CD14-positive monocyte (primary cell): ENCODE measurements around the gene VPS33A. TPM values are rescaled to one million over a fixed set of nuclear protein-coding genes. Genes with fewer than 3 reads are reported as not detected.

Source experiments
- DNase-seq, 3 donors: peaks; one replicate each; pipeline ENCODE4 v3.0.0-alpha.2; 2011 to 2022
- H2AFZ ChIP-seq: 2 replicates; pipeline ENCODE4 v1.6.0; 2012; ENCODE audit warnings: mild to moderate bottlenecking, low read depth, low read length, inconsistent platforms; ENCODE audit not compliant: insufficient read depth, poor library complexity, severe bottlenecking
- H3K27ac ChIP-seq, 2 donors: 1 replicate in 1 of 2; 2 replicates in 1 of 2; pipeline ENCODE4 v1.5.1; 2012 to 2013; ENCODE audit warnings: low read length in 2 of 2, control low read depth in 1 of 2, inconsistent platforms in 1 of 2, low read depth in 1 of 2, mild to moderate bottlenecking in 1 of 2
- H3K27me3 ChIP-seq, 2 donors: one replicate each; pipeline versions ENCODE4 v1.6.0 to v1.6.1; 2011 to 2013; ENCODE audit warnings: low read length in 2 of 2; ENCODE audit not compliant: control insufficient read depth in 2 of 2, insufficient read depth in 2 of 2
- H3K36me3 ChIP-seq, 2 donors: replicated peaks in 1 of 2; 1 replicate in 1 of 2; 2 replicates in 1 of 2; pipeline versions ENCODE4 v1.5.1 to v1.6.1; 2012 to 2013; ENCODE audit warnings: low read length in 2 of 2, control low read depth in 1 of 2, inconsistent platforms in 1 of 2, mild to moderate bottlenecking in 1 of 2; ENCODE audit not compliant: insufficient read depth in 2 of 2, control insufficient read depth in 1 of 2
- H3K4me1 ChIP-seq, 2 donors: 1 replicate in 1 of 2; 2 replicates in 1 of 2; pipeline versions ENCODE4 v1.5.1 to v1.6.1; 2012 to 2013; ENCODE audit warnings: low read length in 2 of 2, control low read depth in 1 of 2, inconsistent platforms in 1 of 2, mild to moderate bottlenecking in 1 of 2, moderate library complexity in 1 of 2; ENCODE audit not compliant: insufficient read depth in 2 of 2, control insufficient read depth in 1 of 2
- H3K4me2 ChIP-seq: replicated peaks from 2 replicates; pipeline ENCODE3; 2012; ENCODE audit warnings: low read length, moderate library complexity, mild to moderate bottlenecking; ENCODE audit not compliant: poor library complexity, severe bottlenecking; ENCODE audit errors: extremely low read depth
- H3K4me3 ChIP-seq, 3 experiments: fragments of 200-600 bp in 1 of 3; sonication (generic) in 1 of 3; replicated peaks in 1 of 3; 1 replicate in 2 of 3; 2 replicates in 1 of 3; pipeline ENCODE4 v1.5.1; 2011 to 2013; ENCODE audit warnings: low read length in 3 of 3, mild to moderate bottlenecking in 3 of 3, control low read depth in 2 of 3, low read depth in 2 of 3, inconsistent platforms in 1 of 3, moderate library complexity in 1 of 3
- H3K79me2 ChIP-seq: 2 replicates; pipeline ENCODE4 v1.6.0; 2012; ENCODE audit warnings: mild to moderate bottlenecking, control low read depth, inconsistent platforms, low read length, moderate library complexity; ENCODE audit not compliant: insufficient read depth
- H3K9ac ChIP-seq: 2 replicates; pipeline ENCODE4 v1.6.0; 2017; ENCODE audit warnings: low read length, mild to moderate bottlenecking; ENCODE audit not compliant: insufficient read depth, poor library complexity, severe bottlenecking
- H3K9me3 ChIP-seq, 2 donors: replicated peaks in 1 of 2; 1 replicate in 1 of 2; 2 replicates in 1 of 2; pipeline versions ENCODE4 v1.5.1 to v1.6.1; 2012 to 2013; ENCODE audit warnings: low read length in 2 of 2, control low read depth in 1 of 2; ENCODE audit not compliant: control insufficient read depth in 1 of 2, insufficient read depth in 1 of 2
- H4K20me1 ChIP-seq: 2 replicates; pipeline ENCODE4 v1.6.0; 2012; ENCODE audit warnings: mild to moderate bottlenecking, low read length, control low read depth, moderate library complexity; ENCODE audit not compliant: insufficient read depth
- H3K27ac Mint-ChIP-seq, 7 donors: one replicate each; pipeline ENCODE4 v1.8.0; 2020; ENCODE audit warnings: mild to moderate bottlenecking in 7 of 7, mixed read lengths in 7 of 7, moderate library complexity in 6 of 7, inconsistent platforms in 2 of 7
- H3K27me3 Mint-ChIP-seq, 3 donors: one replicate each; pipeline ENCODE4 v1.8.0; 2021 to 2022; ENCODE audit warnings: low read depth in 3 of 3, mild to moderate bottlenecking in 3 of 3, mixed read lengths in 3 of 3, moderate library complexity in 3 of 3, inconsistent platforms in 1 of 3
- H3K36me3 Mint-ChIP-seq, 2 donors: one replicate each; pipeline ENCODE4 v1.8.0; 2020; ENCODE audit warnings: mixed read lengths in 2 of 2, inconsistent platforms in 1 of 2, mild to moderate bottlenecking in 1 of 2
- H3K4me1 Mint-ChIP-seq: one replicate; pipeline ENCODE4 v1.8.0; 2020; ENCODE audit warnings: mild to moderate bottlenecking, mixed read lengths
- H3K4me3 Mint-ChIP-seq, 2 donors: one replicate each; pipeline ENCODE4 v1.8.0; 2020; ENCODE audit warnings: mild to moderate bottlenecking in 2 of 2, mixed read lengths in 2 of 2, moderate library complexity in 1 of 2
- H3K9me3 Mint-ChIP-seq, 7 donors: one replicate each; pipeline ENCODE4 v1.8.0; 2020 to 2022; ENCODE audit warnings: mixed read lengths in 7 of 7, mild to moderate bottlenecking in 6 of 7, moderate library complexity in 6 of 7, inconsistent platforms in 2 of 7
- CTCF ChIP-seq: fragments of 200-600 bp; IDR thresholded peaks from one replicate; pipeline ENCODE4 v1.8.0; 2022; ENCODE audit warnings: antibody characterized with exemption, mild to moderate bottlenecking
- WGBS: methylation state at CpG from one replicate; pipeline ENCODE4 v1.1.5; 2013; ENCODE audit warnings: missing lambda C conversion rate; ENCODE audit not compliant: insufficient coverage; 5-methylcytosine and 5-hydroxymethylcytosine counted together
- intact Hi-C, 2 donors: fragments of 100-400 bp; cut with micrococcal nuclease; formaldehyde crosslinking; loops; one replicate each; pipeline versions ENCODE4 v1.15.0 to v1.15.1; 2023
- polyA plus RNA-seq, 3 donors: library from polyadenylated mRNA; depleted of rRNA in 1 of 3; unstranded in 2 of 3; stranded (reverse) in 1 of 3; fragments of 300-500 nt in 2 of 3; fragments of >200 nt in 1 of 3; fragmentation: Illumina TruSeq in 2 of 3; gene quantifications; 1 replicate in 2 of 3; 2 replicates in 1 of 3; pipeline ENCODE4 v1.2.3, GENCODE V29; 2012 to 2021

VPS33A gene
- polyA plus RNA-seq, 3 donors: 15.3 to 33.1 (median 32.9) TPM

GRCh38 chr12:122194804-122195203, 71.5 kb downstream of the VPS33A start:
- no peak overlapping the region for H3K4me3 Mint-ChIP-seq
- no peaks in the 10 kb centered on the region for H3K36me3 ChIP-seq
- H3K27ac Mint-ChIP-seq: no peak overlapping the region
- no peak for DNase-seq
- H3K27me3 ChIP-seq: no peaks in the 10 kb centered on the region
- peaks cover 8% of the 10 kb centered on the region for H3K4me1 Mint-ChIP-seq
- H3K4me2 ChIP-seq: no peak overlapping the region
- no peak overlapping the region for H3K9ac ChIP-seq
- intact Hi-C loops: no loop called here
- no peaks in the 10 kb centered on the region for H3K36me3 Mint-ChIP-seq
- no peak for TF ChIP-seq CTCF
- peaks cover 16 to 18% (median 17%) of the 10 kb centered on the region in 3 donors for H3K27me3 Mint-ChIP-seq
- H3K27ac ChIP-seq: no peak overlapping the region
- peaks cover 0 to 7% (median 2%) of the 10 kb centered on the region in 7 donors for H3K9me3 Mint-ChIP-seq
- H2AFZ ChIP-seq: no peak overlapping the region
- H3K9me3 ChIP-seq: no peaks in the 10 kb centered on the region
- no peaks in the 10 kb centered on the region for H3K79me2 ChIP-seq
- WGBS: no CpG with 5 or more reads among the region's 1 CpG
- no peaks in the 10 kb centered on the region for H3K4me1 ChIP-seq
- no peaks in the 10 kb centered on the region for H4K20me1 ChIP-seq
- no peak overlapping the region for H3K4me3 ChIP-seq

GRCh38 chr12:122192441-122192840, 73.9 kb downstream of the VPS33A start:
- DNase-seq: no peak
- Mint-ChIP-seq H3K36me3 (no peaks in the 10 kb centered on the region), H3K9me3 (peaks cover 0 to 7% (median 1%) of the 10 kb centered on the region in 7 donors), H3K4me3 (no peak overlapping the region), H3K4me1 (peaks cover 2% of the 10 kb centered on the region), H3K27ac (no peak overlapping the region), H3K27me3 (peaks cover 5 to 6% (median 5%) of the 10 kb centered on the region in 3 donors)
- TF ChIP-seq CTCF: no peak
- Histone ChIP-seq H3K27ac (no peak overlapping the region), H3K9me3 (no peaks in the 10 kb centered on the region), H3K4me1 (no peaks in the 10 kb centered on the region), H3K79me2 (no peaks in the 10 kb centered on the region), H2AFZ (no peak overlapping the region), H3K36me3 (no peaks in the 10 kb centered on the region), H3K27me3 (no peaks in the 10 kb centered on the region), H3K4me3 (no peak overlapping the region), H4K20me1 (no peaks in the 10 kb centered on the region), H3K9ac (no peak overlapping the region), H3K4me2 (no peak overlapping the region)
- WGBS: 90% methylated on average over 7 of the region's 11 CpGs
- intact Hi-C loops: no loop called here
